CD4-positive, CD25-positive, alpha-beta regulatory T cell (primary cell): ENCODE data around the gene SOX1. TPM values are rescaled to one million over a fixed set of nuclear protein-coding genes. Genes with fewer than 3 reads are reported as not detected.

ENCODE experiments used
- ATAC-seq, 2 donors: fragments of 150-1000 bp; cut with Tn5 transposase; one replicate each; pipeline ENCODE4 v1.10.0; 2021; ENCODE audit warnings: low read depth in 2 of 2, moderate number of reproducible peaks in 2 of 2, moderate library complexity in 1 of 2
- DNase-seq, 3 donors: peaks; one replicate each; pipeline versions ENCODE4 v3.0.0 to v3.0.0-alpha.2; 2012 to 2022; ENCODE audit warnings: mixed read lengths in 1 of 3
- H3K27ac ChIP-seq: one replicate; pipeline ENCODE4 v1.7.0; 2013; ENCODE audit warnings: mild to moderate bottlenecking, low read length; ENCODE audit not compliant: insufficient read depth, poor library complexity, severe bottlenecking
- H3K27me3 ChIP-seq: one replicate; pipeline ENCODE4 v1.7.0; 2013; ENCODE audit warnings: low read length; ENCODE audit not compliant: control insufficient read depth, insufficient read depth
- H3K36me3 ChIP-seq: one replicate; pipeline ENCODE4 v1.7.0; 2013; ENCODE audit warnings: mild to moderate bottlenecking, low read length, moderate library complexity; ENCODE audit not compliant: control insufficient read depth, insufficient read depth
- H3K4me1 ChIP-seq: 2 replicates; pipeline ENCODE4 v1.7.0; 2013; ENCODE audit warnings: mild to moderate bottlenecking, low read length; ENCODE audit not compliant: insufficient read depth, control insufficient read depth, poor library complexity, severe bottlenecking
- H3K4me3 ChIP-seq: one replicate; pipeline ENCODE4 v1.7.0; 2013; ENCODE audit warnings: low read depth, mild to moderate bottlenecking, low read length, moderate library complexity
- H3K9me3 ChIP-seq, 2 experiments: 1 replicate in 1 of 2; 2 replicates in 1 of 2; pipeline ENCODE4 v1.7.0; 2013; ENCODE audit warnings: low read length in 2 of 2, mild to moderate bottlenecking in 1 of 2, moderate library complexity in 1 of 2; ENCODE audit not compliant: control insufficient read depth in 2 of 2
- H3K27ac Mint-ChIP-seq, 3 donors: one replicate each; pipeline ENCODE4 v1.8.0; 2020 to 2022; ENCODE audit warnings: mild to moderate bottlenecking in 3 of 3, mixed read lengths in 3 of 3, moderate library complexity in 2 of 3
- H3K27me3 Mint-ChIP-seq: one replicate; pipeline ENCODE4 v1.8.0; 2022; ENCODE audit warnings: mild to moderate bottlenecking, mixed read lengths
- H3K36me3 Mint-ChIP-seq: one replicate; pipeline ENCODE4 v1.8.0; 2020; ENCODE audit warnings: mixed read lengths
- H3K4me1 Mint-ChIP-seq, 4 donors: one replicate each; pipeline ENCODE4 v1.8.0; 2020 to 2022; ENCODE audit warnings: mixed read lengths in 4 of 4, mild to moderate bottlenecking in 1 of 4
- H3K4me3 Mint-ChIP-seq, 4 donors: one replicate each; pipeline ENCODE4 v1.8.0; 2020 to 2022; ENCODE audit warnings: mild to moderate bottlenecking in 4 of 4, mixed read lengths in 4 of 4, moderate library complexity in 3 of 4
- H3K9me3 Mint-ChIP-seq, 7 donors: one replicate each; pipeline ENCODE4 v1.8.0; 2020 to 2022; ENCODE audit warnings: mixed read lengths in 7 of 7, mild to moderate bottlenecking in 3 of 7, moderate library complexity in 2 of 7
- polyA plus RNA-seq, 4 donors: library from polyadenylated mRNA; unstranded; fragments of 300-500 nt; fragmentation: Illumina TruSeq; gene quantifications; one replicate each; pipeline ENCODE4 v1.2.3, GENCODE V29; 2021
- total RNA-seq: library from RNA; stranded (reverse); gene quantifications from one replicate; pipeline ENCODE4 v1.2.3, GENCODE V29; 2022

Gene SOX1
- total and polyA plus RNA-seq, 5 donors from 2014 or later: not detected

DNA sequence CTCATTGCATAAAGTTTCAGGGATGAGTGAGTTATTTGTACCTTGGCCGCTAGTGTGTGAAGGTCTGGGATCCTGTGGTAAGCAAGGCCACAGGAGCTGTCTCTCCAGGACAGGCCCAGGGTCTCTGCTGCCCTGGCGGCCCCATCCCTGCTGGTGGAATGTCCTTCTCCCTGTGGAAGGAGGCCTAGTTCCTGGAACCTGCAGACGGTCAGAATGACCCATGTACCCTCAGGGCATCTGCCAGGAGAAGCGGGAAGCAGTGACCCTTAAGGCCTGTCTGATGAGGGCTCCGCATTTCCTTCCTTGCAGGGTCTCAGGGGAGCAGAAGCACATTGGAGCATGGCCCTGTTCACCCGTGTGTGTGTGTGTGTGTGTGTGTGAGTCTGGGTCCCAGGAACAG lies 32.1 kb upstream of the SOX1 start:
- no peaks in the 10 kb centered on the region for H3K27me3 Mint-ChIP-seq
- H3K4me3 Mint-ChIP-seq: no peak overlapping the region
- ATAC-seq: no peak
- H3K4me3 ChIP-seq: no peak overlapping the region
- H3K27ac Mint-ChIP-seq: no peak overlapping the region
- H3K27me3 ChIP-seq: no peaks in the 10 kb centered on the region
- H3K36me3 ChIP-seq: no peaks in the 10 kb centered on the region
- H3K36me3 Mint-ChIP-seq: no peaks in the 10 kb centered on the region
- H3K27ac ChIP-seq: no peak overlapping the region
- no peak for DNase-seq
- H3K9me3 ChIP-seq: no peaks in the 10 kb centered on the region
- H3K4me1 ChIP-seq: no peaks in the 10 kb centered on the region
- peaks cover 0 to 3% (median 0%) of the 10 kb centered on the region in 7 donors for H3K9me3 Mint-ChIP-seq
- H3K4me1 Mint-ChIP-seq: no peaks in the 10 kb centered on the region

DNA sequence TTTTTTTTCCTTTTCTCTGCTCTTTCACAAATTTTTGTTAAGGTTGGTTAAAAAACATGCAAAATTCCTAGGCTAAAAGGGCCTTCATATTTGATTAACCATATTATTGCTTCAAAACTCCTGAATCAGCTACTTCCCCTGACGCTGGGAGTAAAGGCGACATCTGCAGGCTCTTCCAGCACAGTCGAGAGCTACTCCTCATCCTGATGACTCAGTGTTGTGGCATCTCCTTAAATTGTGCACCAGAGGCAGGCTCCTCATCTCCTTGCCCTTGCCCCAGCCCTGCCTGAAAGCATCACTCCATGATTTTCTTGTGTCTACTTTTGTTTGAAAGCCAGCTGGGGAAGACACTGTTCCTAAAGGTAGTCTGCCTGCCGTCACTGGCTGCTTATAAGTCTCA lies 24.5 kb upstream of the SOX1 start:
- no peak for DNase-seq
- no peak for ATAC-seq
- no peaks in the 10 kb centered on the region for H3K4me1 ChIP-seq
- H3K4me3 ChIP-seq: no peak overlapping the region
- H3K27ac ChIP-seq: no peak overlapping the region
- Mint-ChIP-seq H3K27me3 (no peaks in the 10 kb centered on the region), H3K36me3 (no peaks in the 10 kb centered on the region), H3K27ac (no peak overlapping the region), H3K4me3 (no peak overlapping the region), H3K9me3 (peaks cover 0 to 15% (median 0%) of the 10 kb centered on the region in 7 donors), H3K4me1 (no peaks in the 10 kb centered on the region)
- H3K36me3 ChIP-seq: no peaks in the 10 kb centered on the region
- peaks cover 0 to 2% of the 10 kb centered on the region in 2 experiments for H3K9me3 ChIP-seq
- H3K27me3 ChIP-seq: no peaks in the 10 kb centered on the region

DNA sequence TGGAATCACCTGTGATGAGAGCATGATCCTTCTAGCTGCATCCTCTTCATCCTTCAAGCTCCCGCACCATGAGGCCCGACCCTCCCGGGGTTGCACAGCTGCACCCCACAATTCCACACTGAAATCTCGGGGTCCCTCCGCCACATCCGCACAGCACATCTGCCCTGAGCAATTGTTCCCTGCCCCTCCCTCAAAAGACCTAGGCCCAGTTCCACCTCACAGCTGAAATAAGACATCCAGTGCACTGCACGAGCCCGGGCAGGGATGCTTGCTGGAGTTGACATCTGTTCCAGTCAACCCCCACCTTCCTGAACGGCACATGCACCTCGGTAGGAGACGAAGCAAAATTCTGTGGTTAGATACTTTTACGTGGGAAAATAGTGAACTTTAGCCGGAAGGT lies 14.7 kb upstream of the SOX1 start:
- Histone ChIP-seq H3K4me1 (no peaks in the 10 kb centered on the region), H3K27me3 (peaks cover 15% of the 10 kb centered on the region), H3K36me3 (no peaks in the 10 kb centered on the region), H3K27ac (no peak overlapping the region), H3K4me3 (no peak overlapping the region), H3K9me3 (peaks cover 0 to 1% of the 10 kb centered on the region in 2 experiments)
- DNase-seq: no peak
- Mint-ChIP-seq H3K4me3 (no peak overlapping the region), H3K27me3 (peaks cover 38% of the 10 kb centered on the region), H3K9me3 (peaks cover 0 to 9% (median 0%) of the 10 kb centered on the region in 7 donors), H3K4me1 (peaks cover 0 to 5% (median 1%) of the 10 kb centered on the region in 4 donors), H3K36me3 (no peaks in the 10 kb centered on the region), H3K27ac (no peak overlapping the region)
- ATAC-seq: no peak

DNA sequence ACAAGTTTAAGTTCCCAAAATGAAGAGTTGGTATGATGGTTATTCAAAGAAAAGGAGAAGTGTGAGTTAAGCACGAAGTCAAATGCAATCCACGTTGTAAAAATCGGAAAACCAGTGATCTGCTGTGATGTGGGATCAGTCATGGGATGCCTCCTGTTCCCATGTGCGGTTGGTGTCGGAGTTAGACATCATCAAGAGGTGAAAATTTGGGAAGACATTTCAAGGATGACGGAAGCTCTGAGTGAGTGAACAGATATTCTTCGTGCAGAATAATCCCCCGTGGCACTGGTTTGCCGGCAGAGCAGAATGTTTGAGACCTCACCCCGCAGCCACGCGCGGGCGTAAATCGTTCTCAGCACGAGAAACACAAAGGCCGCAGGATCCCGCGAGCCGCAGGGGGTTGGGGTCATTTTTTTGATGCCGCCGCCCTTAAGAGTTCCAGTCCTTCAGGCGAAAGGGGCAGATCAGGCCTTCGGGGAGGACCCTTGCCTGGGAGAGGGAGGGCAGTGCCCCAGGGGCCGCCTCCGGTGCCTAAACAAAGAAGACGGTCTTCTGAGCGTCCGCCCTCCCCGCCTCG lies 13.7 kb upstream of the SOX1 start:
- peaks cover 0 to 5% (median 1%) of the 10 kb centered on the region in 4 donors for H3K4me1 Mint-ChIP-seq
- H3K27me3 Mint-ChIP-seq: peaks cover 39% of the 10 kb centered on the region
- H3K4me3 Mint-ChIP-seq: no peak overlapping the region
- no peak overlapping the region for H3K27ac Mint-ChIP-seq
- H3K4me3 ChIP-seq: no peak overlapping the region
- no peaks in the 10 kb centered on the region for H3K36me3 Mint-ChIP-seq
- no peaks in the 10 kb centered on the region for H3K9me3 ChIP-seq
- peaks cover 0 to 9% (median 0%) of the 10 kb centered on the region in 7 donors for H3K9me3 Mint-ChIP-seq
- peaks cover 15% of the 10 kb centered on the region for H3K27me3 ChIP-seq
- DNase-seq (no peak), ATAC-seq (no peak)
- no peak overlapping the region for H3K27ac ChIP-seq
- H3K4me1 ChIP-seq: no peaks in the 10 kb centered on the region
- no peaks in the 10 kb centered on the region for H3K36me3 ChIP-seq

DNA sequence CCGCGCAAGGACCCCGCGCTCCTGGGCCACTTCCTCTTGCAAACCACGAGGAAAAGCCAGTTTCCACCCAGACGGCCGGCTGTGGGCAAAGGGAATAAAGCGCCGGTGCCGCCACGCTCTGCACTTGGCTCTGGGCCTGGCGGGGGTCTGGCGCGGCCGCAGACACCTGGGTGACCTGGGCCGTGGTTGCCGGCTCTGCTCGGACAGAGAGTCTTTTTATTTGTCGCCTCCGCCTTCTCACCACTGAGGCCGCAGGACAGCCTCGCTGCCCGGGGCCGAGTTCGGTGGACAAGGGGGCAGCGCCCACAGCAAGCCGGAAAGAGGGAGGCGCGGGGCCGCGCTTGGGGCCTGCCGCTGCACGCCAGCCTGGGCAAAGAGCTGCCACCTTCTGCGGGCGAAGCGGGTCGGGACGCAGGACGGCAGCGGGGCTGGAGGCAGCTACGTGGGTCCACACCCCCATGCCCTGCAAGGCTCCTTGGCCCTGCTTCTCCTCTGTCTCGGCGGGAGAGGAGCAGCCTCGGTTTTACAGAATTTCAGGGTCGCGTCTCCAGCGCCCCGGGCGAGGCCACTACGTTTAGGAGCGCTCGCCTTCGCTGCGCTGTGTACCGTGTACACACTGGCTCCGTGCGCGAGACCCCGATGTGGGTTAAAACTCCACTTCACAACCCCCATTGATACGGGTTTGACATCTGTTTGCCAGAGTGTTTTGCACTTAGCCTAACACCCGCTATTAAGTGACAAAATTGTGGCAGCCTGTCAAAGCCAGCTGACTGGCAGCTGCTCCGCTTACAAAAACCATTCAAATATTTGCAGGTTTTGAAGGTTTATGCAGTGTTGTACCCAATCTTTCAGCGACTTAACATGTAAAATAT lies 13.0 kb upstream of the SOX1 start:
- H3K4me3 Mint-ChIP-seq: no peak overlapping the region
- Histone ChIP-seq H3K27me3 (peaks cover 22% of the 10 kb centered on the region), H3K4me3 (no peak overlapping the region), H3K36me3 (no peaks in the 10 kb centered on the region), H3K4me1 (no peaks in the 10 kb centered on the region), H3K27ac (no peak overlapping the region), H3K9me3 (no peaks in the 10 kb centered on the region)
- H3K27me3 Mint-ChIP-seq: peaks cover 46% of the 10 kb centered on the region
- no peak overlapping the region for H3K27ac Mint-ChIP-seq
- no peaks in the 10 kb centered on the region for H3K36me3 Mint-ChIP-seq
- no peak for ATAC-seq
- peaks cover 0 to 5% (median 1%) of the 10 kb centered on the region in 4 donors for H3K4me1 Mint-ChIP-seq
- DNase-seq: no peak
- peaks cover 0 to 9% (median 0%) of the 10 kb centered on the region in 7 donors for H3K9me3 Mint-ChIP-seq

DNA sequence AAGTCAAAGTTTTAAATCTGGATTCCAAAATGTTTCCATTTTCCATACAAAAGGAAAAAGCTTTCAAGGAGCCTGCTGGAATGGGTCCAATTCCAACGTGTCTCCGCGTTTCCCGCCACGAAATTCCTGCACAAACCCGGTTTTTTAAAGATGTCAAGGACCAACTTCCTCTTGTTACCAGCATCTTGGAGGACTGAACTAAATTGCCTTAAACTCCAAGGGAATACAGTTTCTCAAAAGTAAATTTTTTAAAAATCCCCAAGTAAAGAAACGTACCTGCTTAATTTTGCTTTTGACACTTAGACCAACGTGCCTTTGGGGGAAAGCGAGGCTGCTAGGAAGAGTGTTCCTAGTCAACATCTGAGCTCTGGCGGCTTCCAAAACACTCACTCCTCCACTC lies 12.3 kb upstream of the SOX1 start:
- Histone ChIP-seq H3K27ac (no peak overlapping the region), H3K27me3 (peaks cover 28% of the 10 kb centered on the region), H3K36me3 (no peaks in the 10 kb centered on the region), H3K4me3 (no peak overlapping the region), H3K9me3 (no peaks in the 10 kb centered on the region), H3K4me1 (no peaks in the 10 kb centered on the region)
- H3K27ac Mint-ChIP-seq: no peak overlapping the region
- H3K4me3 Mint-ChIP-seq: peak overlapping the region in 1 of 4 donors; percentile 80
- H3K27me3 Mint-ChIP-seq: peaks cover 52% of the 10 kb centered on the region
- DNase-seq: no peak
- H3K36me3 Mint-ChIP-seq: no peaks in the 10 kb centered on the region
- peaks cover 0 to 13% (median 0%) of the 10 kb centered on the region in 7 donors for H3K9me3 Mint-ChIP-seq
- H3K4me1 Mint-ChIP-seq: peaks cover 0 to 5% (median 1%) of the 10 kb centered on the region in 4 donors
- ATAC-seq: no peak

DNA sequence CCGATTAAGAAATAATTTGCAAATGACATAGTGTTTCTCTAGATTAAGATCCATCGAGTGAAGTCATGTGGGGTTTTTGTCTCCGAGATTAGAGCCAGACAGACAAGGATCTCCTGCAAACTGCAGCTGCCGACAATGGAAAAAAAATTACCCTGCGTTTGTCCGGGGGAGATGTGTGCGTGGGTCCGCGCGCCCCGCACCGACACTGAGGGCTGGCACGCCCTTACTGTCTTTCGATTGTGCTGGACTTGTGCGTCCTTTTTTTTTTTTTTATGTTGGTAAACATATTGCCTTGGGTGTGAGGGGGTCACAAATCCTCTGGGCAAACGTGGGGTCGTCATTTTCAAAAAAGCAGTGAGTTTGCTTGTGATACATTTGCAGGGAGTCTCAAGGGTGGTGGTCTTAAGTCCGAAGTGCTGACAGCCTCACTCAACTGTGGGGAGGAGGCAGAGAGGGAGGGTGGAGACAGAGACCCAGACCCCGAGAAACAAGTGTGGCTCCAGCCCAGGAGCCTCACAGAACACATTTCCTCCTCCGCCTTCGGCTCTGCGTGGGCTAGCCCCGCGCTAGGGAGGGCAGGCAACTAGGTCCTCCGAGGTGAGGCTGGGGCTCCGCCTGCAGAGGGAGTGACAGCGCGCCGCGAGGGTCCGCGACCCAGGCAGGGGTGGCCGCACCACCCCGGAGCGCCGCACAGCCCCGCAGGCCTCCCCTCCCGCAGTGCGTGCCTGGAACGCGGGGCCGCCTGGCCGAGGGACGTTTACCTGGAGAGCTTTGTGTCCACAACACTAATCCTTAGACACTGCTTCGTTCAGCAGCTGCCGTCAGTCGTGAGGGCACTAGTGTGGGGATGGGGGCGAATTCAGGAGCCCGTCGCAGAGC lies 11.7 kb upstream of the SOX1 start:
- Histone ChIP-seq H3K36me3 (no peaks in the 10 kb centered on the region), H3K4me1 (no peaks in the 10 kb centered on the region), H3K27me3 (peaks cover 35% of the 10 kb centered on the region), H3K4me3 (no peak overlapping the region), H3K9me3 (no peaks in the 10 kb centered on the region), H3K27ac (no peak overlapping the region)
- H3K9me3 Mint-ChIP-seq: peaks cover 0 to 13% (median 0%) of the 10 kb centered on the region in 7 donors
- no peak for DNase-seq
- ATAC-seq: no peak
- H3K36me3 Mint-ChIP-seq: no peaks in the 10 kb centered on the region
- H3K4me3 Mint-ChIP-seq: peak overlapping the region in 2 of 4 donors; percentile 54 to 80
- no peak overlapping the region for H3K27ac Mint-ChIP-seq
- peaks cover 0 to 5% (median 1%) of the 10 kb centered on the region in 4 donors for H3K4me1 Mint-ChIP-seq
- H3K27me3 Mint-ChIP-seq: peaks cover 59% of the 10 kb centered on the region
